Stimulated activated CD8-positive, alpha-beta memory T cell treated with anti-CD3 and anti-CD28 coated beads, Interleukin-4, amount 100 ng/mL, for 1 hour (primary cell): ENCODE data around the gene ZMYM2.
"Not testable (repeated sequence)": the region's sequence is repeated elsewhere in the genome, so short reads cannot be mapped to it uniquely, and the experiment has no call there.

Experiments
- DNase-seq, 2 donors: peaks; one replicate each; pipeline ENCODE4 v3.0.0-alpha.2; 2020; ENCODE audit warnings: low read depth in 2 of 2, low spot score in 1 of 2

The ZMYM2 gene

DNA sequence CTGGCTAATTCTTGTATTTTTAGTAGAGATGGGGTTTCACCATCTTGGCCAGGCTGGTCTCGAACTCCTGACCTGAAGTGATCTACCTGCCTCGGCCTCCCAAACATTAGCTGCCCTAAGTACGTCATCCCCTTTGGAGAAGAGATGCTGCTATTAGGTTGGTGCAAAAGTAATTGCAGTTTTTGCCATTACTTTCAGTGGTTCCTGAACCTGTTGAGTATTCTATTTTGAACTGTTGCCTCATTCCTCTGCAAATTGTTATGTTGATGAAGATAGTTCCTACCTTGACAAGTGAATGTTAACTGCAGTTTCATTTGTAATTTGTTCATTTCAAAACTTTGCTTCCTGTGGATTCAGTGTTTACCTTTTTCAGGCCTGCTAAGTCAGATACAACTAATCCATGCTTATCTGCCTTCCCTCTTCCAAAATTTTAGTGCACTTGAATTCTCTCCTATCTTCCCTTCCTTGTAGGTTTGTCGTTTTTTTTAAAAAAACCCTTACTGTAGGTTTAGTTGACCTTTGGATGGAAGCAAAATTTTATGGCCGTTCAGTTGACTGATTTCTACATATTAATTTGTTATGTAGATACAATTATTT, 24.0 kb downstream of the ZMYM2 start:
- no peak for DNase-seq

DNA sequence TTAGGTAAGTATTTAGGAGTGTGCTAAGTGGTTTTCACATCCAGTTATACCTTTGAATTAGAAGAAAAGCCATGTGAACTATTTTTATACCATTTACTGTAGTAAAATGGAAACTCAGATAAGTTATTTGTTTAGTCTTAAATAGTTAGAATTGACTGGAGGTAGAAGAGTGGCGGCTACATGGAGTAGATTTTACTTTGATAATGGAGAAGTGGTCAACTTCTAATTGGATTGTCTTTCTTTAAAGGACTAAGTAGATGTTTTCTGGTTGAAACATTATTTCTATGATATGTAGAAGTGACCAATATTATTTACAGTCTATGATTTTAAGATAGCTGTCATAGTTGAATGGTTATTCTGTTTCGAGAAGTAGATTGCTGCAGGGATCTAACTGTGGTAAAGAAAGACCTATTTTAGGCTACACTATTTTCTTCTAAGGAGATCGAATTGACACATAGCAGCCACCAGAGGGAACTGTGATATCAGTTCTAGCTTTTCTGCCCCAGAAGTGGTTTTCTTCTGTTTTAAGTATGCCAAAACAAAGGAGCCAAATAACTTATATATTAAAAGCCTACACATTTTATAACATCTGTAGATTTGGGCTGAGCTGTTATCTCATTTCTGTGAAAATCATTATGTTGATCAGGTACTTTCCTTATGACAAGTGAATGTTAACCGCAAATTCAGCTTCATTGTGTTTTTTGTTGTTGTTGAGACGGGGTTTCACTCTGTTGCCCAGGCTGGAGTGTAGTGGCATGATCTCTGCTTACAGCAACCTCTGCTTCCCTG, 26.1 kb downstream of the ZMYM2 start:
- no peak for DNase-seq

DNA sequence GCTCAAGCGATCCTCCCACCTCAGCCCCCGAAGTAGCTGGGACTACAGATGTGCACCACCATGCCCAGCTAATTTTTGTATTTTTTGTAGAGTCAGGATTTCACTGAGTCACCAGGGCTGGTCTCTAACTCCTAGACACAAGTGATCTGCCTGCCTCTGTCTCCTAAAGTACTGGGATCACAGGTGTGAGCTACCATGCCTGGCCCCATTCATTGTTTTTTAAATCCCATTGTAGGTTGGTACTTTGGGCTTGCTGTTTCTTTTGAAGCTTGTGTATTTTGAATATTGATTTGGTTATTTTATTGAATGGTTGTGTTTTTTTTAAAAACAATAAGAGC, 26.7 kb downstream of the ZMYM2 start:
- no peak for DNase-seq

DNA sequence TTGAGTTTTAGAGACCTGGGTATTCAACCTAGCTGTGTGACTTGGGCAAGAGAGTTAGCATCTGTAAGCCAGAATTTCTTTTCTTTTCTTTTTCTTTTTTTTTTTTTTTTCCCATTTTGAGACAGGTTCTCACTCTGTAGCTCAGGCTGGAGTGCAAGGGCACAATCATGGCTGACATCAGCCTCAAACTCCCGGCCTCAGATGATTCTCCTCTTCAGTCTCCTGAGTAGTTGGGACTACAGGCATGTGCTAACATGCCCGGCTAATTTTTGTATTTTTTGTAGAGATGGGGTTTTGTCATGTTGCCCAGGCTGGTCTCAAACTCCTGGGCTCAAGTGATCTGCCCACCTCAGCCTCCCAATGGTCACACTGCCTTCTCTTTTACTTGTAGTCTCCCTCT, 33.0 kb downstream of the ZMYM2 start:
- DNase-seq: no peak

DNA sequence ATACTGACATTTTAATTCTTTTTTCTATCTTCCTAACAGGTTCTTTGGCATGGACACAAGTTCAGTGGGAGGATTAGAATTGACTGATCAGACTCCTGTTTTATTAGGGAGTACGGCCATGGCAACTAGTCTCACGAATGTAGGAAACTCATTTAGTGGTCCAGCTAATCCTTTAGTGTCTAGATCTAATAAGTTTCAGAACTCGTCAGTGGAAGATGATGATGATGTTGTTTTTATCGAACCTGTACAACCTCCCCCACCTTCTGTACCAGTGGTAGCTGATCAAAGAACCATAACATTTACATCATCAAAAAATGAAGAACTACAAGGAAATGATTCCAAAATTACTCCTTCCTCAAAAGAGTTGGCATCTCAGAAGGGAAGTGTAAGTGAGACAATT, 34.5 kb downstream of the ZMYM2 start:
- no peak for DNase-seq

DNA sequence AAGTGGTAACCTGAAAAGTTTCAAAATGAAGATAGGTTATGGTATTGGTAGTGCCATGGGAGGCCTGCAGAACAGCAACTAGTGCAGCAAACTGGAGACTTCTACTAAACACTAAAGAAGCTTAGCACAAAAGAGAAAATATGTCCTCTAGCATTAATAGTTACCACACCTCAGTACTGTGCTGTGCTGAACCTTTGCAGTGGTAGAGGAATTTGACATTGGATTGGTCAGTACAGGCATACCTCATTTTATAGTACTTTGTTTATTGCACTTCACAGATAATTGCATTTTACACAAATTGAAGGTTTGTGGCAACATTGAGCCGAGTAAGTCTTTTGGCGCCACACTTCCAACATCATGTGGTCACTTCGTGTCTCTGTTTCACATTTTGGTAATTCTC, 40.4 kb downstream of the ZMYM2 start:
- no peak for DNase-seq

DNA sequence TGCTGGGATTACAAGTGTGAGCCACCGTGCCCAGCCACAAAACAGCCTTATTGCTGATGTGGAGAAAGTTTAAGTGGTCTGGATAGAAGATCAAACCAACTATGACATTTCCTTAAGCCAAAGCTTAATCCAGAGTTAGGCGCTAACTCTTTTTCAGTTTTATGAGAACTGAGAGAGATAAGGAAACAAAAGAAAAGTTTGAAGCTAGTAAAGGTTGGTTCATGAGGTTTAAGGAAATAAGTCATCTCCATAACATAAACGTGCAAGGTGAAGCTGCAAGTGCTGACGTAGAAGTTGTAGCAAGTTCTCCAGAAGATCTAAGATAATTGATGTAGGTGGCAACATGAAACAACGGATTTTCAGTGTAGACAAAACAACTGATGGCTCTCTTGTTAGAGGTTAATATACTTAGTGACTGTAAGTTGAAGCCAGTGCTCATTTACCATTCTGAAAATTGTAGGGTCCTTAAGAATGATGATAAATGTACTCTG, 41.6 kb downstream of the ZMYM2 start:
- no peak for DNase-seq

DNA sequence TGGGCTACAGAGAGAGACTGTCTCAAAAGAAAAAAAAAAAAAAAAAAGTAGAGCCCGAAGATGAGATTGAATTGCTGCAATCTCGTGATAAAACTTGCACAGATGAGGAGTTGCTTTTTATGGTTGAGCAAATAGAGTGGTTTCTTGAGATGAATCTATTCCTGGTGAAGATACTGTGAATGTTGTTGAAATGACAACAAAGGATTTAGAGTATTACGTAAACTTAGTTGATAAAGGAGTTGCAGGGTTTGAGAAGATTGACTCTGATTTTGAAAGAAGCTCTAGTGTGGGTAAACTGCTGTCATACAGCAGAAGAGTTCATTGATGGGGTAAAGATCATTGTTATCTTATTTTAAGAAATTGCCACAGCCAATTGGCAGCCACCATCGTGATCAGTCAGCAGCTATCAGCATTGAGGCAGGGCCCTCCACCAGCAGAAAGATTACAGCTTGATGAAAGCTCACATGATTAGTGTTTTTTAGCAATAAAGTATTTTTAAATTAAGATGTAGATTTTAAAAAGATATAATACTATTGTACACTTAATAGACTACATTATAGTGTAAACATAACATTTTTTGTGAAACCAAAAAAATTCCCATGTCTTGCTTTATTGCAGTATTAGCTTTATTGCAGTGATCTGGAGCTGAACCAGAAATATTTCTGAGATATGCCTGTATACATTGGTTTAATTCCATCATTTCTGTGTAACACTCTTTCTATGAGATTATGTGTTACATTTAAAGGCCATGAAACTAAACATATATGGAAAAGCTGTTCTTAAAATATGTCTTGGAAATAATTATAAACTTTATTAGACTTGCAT, 43.1 kb downstream of the ZMYM2 start:
- DNase-seq: no peak

DNA sequence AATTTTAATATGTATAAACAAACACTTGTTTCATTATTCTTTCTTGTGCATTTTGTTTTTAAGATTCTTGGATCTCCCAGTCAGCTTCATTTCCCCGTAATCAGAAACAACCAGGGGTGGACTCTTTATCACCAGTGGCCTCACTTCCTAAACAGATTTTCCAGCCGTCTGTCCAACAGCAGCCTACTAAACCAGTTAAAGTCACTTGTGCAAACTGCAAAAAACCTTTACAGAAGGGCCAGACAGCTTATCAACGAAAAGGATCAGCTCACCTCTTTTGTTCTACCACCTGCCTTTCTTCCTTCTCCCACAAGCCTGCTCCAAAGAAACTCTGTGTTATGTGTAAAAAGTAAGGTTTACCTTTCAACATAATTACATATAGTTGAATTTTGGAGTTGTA, 44.3 kb downstream of the ZMYM2 start:
- DNase-seq: no peak

DNA sequence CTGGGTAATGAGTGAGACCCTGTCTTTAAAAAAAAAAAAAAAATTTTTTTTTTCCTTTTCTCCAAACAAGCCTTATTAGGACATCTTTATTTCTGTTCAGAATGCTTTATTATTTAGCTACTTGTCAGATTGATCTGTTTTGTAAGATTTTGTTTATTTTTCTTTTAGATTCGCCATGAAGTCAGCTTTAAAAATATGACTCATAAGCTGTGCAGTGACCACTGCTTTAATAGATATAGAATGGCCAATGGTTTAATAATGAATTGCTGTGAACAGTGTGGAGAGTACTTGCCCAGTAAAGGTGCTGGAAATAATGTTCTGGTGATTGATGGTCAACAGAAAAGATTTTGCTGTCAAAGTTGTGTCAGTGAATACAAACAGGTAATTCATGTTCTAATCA, 47.7 kb downstream of the ZMYM2 start:
- no peak for DNase-seq

DNA sequence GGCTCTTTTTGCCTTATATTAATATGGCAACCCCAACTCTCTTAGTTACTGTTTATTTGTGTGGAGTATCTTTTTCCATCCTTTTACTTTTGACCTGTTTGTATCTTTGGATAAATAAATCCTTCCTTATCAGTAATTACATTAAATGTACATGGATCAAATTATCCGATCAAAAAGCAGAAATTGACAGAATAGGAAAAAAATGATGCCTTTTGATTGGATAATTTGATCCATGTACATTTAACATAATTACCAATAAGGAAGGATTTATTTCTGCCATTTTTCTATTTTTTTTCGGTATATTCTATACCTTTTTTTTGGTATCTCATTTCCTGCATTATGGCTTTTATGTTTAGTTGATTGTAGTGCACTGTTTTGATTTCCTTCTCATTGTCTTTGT, 57.2 kb downstream of the ZMYM2 start:
- no peak for DNase-seq

DNA sequence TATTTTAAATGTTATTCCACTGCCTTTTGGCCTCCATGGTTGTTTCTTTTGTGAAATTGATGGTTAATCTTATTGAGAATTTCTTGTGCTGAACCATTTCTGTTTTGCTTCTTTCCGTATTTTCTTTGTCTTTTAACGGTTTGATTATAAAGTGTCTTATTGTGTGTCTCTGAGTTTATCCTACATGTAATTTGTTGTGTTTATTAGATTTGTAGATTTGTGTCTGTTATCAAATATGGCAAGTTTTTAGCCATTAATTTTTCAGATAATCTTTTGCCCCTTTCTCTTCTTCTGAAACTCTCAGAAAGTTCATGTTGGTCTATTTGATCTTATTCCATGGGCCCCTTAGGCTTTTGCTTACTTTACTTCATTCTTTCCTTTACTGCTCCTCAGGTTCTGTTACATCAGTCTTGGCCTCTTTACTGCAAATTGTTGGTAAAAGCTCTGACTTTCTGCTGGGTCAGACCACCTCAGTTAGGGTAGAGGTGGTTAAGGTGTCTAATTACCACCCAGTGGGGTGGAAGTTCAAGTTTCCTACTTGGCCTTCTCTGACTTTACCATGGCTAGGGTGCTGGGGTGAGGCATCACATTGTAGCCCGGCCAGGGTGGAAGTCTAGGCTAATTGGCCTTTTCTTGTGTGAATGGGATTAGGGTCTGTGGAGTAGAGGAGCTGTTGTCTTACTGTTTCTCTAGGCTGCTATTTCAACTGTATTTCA, 58.3 kb downstream of the ZMYM2 start:
- no peak for DNase-seq

DNA sequence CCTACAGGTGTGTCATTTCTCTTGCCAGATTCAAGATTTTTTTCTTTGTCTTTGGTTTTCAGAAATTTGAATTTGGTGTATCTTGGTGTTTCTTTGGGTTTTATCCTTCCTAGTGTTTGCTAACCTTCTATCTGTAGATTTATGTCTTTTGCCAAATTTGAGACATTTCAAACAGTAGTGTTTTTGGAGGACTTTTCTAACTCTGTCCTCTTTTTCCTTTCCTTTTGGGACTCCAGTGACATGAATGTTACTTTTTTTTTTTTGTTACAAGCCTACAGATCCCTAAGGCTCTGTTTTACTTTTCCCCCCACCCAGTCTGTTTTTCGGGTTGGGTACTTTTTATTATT, 58.8 kb downstream of the ZMYM2 start:
- no peak for DNase-seq

DNA sequence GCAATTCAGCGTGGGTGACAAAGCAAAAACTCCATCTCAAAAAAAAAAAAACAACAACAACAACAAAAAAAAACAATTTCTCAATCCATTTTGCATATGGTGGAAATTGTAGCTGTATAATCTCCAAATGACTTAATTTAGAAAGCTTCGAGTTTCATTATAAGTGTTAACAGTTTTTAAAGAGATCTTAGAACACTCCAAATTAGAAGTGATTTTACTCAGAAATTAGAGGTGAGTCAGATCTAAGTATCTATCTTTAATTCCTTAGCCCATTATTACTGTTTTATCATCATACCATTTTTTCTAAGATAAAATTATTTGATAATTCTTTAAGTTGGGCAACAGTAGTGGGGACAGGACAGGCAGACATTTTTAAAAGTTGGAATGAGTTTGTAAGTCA, 60.5 kb downstream of the ZMYM2 start:
- DNase-seq: no peak

DNA sequence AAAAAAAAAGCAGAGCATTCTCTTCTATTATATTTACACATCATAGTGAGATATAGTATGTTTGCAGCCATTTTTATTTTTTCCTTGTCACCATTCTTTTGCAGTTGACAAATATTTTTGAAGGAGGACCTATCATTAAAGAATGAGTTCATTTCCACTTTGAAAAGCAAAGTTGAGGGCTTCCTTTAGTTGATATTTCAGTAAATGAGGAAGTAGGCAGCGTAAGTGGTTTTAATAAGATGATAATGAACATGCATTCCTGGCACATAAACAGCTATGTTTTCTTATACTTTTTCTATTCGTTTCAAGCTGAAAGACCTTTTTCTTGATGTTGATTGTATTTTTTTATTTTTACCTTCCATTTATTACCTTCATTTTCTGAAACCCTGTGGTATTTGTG, 66.2 kb downstream of the ZMYM2 start:
- no peak for DNase-seq

DNA sequence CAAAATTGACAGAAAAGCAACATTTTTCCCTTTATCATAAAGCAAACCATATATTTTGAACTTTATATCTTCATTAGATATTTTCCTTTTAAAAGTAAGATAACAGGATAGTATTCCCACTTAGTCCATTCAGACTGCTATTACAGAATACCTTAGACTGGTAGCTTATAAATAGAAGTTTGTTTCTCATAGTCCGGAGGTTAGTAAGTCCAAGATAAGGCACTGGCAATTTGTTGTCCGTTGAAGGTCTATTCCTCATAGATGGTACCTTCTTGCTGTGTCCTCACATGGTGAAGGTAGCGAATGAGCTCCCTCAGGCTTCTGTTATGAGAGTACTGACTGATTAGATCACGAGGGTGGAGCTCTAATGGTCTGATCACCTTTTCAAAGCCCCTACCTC, 70.4 kb downstream of the ZMYM2 start:
- no peak for DNase-seq

DNA sequence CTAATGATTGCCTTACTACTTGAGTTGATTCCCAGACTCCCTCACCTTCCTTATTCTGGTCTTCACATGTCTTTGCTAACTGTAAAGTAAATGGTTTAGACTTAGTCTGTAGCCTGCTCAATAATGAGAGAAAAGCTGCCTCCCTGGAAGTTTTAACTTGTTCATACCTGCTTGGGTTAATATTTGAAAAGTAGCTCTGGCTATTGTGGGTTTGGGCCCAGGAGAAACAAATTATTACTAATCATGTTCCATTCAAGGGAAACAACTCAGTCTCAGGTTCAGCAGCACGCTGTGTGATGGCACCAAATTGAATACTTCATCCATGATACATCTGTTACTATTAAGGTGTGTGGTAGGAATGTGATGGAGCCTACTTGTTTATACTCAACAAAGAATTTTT, 75.0 kb downstream of the ZMYM2 start:
- DNase-seq: no peak

DNA sequence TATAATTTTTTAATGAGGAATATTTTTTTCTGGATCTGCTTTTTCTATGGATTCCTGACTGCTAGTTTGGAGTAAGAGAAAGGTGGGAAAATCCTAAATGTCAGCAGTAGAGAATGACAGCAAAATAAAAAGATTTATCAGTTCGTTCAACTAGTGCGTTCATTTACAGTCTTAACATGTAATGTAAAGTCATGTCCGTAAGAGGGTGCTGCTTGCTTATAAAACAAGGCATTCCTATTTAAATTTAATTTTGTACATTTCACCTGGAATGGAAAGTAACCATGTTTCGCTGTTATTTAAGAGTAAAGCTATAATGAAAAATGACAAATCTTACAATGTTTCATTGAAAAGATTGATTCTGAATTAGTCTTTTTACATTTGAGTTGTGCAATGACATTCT, 76.6 kb downstream of the ZMYM2 start:
- no peak for DNase-seq

DNA sequence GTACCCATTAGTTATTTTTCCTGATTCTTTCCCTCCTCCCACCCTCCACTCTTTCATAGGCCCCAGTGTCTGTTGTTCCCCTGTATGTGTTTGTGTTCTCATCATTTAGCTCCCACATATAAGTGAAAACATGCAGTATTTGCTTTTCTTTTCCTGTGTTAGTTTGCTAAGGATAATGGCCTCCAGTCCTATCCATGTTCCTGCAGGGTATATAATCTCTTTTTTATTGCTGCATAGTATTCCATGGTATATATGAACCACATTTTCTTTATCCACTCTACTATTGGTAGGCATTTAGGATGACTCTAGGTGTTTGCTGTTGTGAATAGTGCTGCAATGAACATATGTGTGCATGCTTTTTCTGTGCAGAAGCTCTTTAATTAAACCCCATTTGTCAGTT, 79.4 kb downstream of the ZMYM2 start:
- DNase-seq: no peak

DNA sequence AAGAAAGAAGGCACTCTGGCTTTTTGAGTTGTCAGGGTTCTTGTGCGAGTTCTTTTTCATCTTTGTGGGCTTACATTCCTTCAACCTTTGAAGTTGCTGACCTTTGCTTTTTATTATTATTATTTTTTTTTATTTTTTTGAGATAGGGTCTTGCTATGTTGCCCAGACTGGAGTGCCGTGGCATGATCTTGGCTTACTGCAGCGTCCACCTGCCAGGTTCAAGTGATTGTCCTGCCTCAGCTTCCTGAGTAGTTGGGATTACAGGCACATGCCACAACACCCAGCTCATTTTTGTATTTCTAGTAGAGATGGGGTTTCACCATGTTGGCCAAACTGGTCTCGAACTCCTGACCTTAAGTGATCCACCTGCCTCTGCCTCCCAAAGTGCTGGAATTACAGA, 84.1 kb downstream of the ZMYM2 start:
- DNase-seq: not testable (repeated sequence)

DNA sequence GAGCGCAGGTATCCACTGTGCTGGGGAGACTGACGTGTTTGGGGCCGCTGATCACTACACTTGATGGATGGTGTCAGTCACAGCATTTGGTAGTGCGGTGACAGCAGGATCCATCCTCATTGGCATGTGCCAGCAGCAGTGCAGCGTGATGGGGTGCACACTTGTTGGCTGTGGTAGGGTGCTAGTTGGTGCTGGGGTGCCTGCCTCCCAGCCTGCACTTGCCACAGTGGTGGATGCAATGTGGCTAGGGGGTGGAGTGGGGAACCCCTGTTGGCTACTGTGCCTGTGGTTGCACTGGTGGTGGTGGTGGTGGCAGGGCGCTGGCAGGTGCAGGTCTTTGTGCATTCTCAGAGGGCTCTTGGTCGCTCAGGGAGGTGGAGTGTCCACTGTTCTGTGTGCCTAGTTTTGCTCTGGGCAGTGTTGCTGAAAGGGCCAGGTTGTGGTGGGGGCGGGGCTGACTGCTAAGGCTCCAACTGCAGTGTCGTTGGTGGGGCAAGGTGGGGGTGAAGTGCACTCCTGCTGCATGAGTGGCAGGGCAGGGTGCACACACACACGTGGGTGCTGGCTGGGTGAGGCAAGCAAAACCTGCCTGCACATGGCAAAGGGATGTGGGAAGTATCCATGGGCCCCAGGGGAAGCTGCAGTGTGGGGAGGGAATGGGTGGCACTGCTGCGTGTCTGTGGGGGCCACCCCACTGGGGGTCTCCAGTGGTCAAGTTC, 84.8 kb downstream of the ZMYM2 start:
- no peak for DNase-seq
